Endothelial cell (in vitro differentiated cells): ENCODE results near the gene ATP6V0D1. TPM values are rescaled to one million over a fixed set of nuclear protein-coding genes. Genes with fewer than 3 reads are reported as not detected.

Experiments
- DNase-seq: peaks from one replicate; pipeline ENCODE4 v3.0.0; 2021; ENCODE audit warnings: low spot score
- H3K27ac Mint-ChIP-seq: one replicate; pipeline ENCODE4 v1.8.0; 2021; ENCODE audit warnings: mixed read lengths, inconsistent platforms; ENCODE audit not compliant: unreplicated experiment
- H3K27me3 Mint-ChIP-seq: one replicate; pipeline ENCODE4 v1.8.0; 2021; ENCODE audit warnings: mild to moderate bottlenecking, moderate library complexity, mixed read lengths, inconsistent platforms; ENCODE audit not compliant: unreplicated experiment
- H3K36me3 Mint-ChIP-seq: one replicate; pipeline ENCODE4 v1.8.0; 2021; ENCODE audit warnings: mild to moderate bottlenecking, low read depth, mixed read lengths, inconsistent platforms; ENCODE audit not compliant: unreplicated experiment
- H3K4me1 Mint-ChIP-seq: one replicate; pipeline ENCODE4 v1.8.0; 2021; ENCODE audit warnings: mild to moderate bottlenecking, mixed read lengths, inconsistent platforms; ENCODE audit not compliant: unreplicated experiment
- H3K4me3 Mint-ChIP-seq: one replicate; pipeline ENCODE4 v1.8.0; 2021; ENCODE audit warnings: mild to moderate bottlenecking, mixed read lengths, inconsistent platforms; ENCODE audit not compliant: unreplicated experiment
- H3K9me3 Mint-ChIP-seq: one replicate; pipeline ENCODE4 v1.8.0; 2021; ENCODE audit warnings: mixed read lengths, inconsistent platforms; ENCODE audit not compliant: unreplicated experiment
- total RNA-seq: library from RNA; stranded (reverse); fragmentation: NEBNext Ultra II Directional; extraction: Animal tissue kit (Norgen Biotek cat#: 25700); gene quantifications from one replicate; pipeline ENCODE4 v1.2.1, GENCODE V29; 2021; ENCODE audit not compliant: unreplicated experiment
- TF ChIP-seq, protein P1 (sequence below): fragments of 200-600 bp; sonication (generic); IDR thresholded peaks from one replicate; pipeline ENCODE4 v1.5.0; 2021; ENCODE audit warnings: antibody characterized with exemption; ENCODE audit not compliant: unreplicated experiment

Gene ATP6V0D1
- total RNA-seq, 1 donor from 2014 or later, result 107 TPM

DNA sequence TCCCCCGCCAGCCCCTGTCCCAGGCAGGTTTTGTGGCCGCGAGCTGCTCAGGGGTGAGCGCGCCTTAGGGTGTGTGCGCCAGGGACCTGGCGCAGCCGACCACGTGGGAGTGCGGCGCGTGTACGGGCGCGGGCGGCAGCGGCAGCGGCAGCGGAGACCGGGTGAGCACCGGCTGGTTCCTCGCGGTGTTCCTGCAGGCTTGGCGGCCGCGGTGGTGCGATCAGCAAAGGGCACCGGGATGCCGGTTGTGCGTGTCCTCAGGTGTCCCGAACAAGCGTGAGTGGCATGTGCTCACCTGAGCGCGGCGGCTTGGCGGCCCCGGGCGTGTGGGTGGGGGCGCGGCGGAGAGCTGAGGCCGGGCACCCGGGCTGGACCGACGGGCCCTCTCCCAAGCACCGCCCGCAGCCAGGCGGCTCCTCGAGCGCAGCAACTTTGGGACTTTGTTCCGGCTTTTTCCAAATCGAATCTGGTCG is 50.4 kb downstream of the ATP6V0D1 start:
- H3K36me3 Mint-ChIP-seq, result peaks cover 2% of the 10 kb centered on the region
- H3K27me3 Mint-ChIP-seq, result peaks cover 22% of the 10 kb centered on the region
- H3K4me3 Mint-ChIP-seq, result peak overlapping the region; percentile 74
- TF ChIP-seq, protein P1, sequence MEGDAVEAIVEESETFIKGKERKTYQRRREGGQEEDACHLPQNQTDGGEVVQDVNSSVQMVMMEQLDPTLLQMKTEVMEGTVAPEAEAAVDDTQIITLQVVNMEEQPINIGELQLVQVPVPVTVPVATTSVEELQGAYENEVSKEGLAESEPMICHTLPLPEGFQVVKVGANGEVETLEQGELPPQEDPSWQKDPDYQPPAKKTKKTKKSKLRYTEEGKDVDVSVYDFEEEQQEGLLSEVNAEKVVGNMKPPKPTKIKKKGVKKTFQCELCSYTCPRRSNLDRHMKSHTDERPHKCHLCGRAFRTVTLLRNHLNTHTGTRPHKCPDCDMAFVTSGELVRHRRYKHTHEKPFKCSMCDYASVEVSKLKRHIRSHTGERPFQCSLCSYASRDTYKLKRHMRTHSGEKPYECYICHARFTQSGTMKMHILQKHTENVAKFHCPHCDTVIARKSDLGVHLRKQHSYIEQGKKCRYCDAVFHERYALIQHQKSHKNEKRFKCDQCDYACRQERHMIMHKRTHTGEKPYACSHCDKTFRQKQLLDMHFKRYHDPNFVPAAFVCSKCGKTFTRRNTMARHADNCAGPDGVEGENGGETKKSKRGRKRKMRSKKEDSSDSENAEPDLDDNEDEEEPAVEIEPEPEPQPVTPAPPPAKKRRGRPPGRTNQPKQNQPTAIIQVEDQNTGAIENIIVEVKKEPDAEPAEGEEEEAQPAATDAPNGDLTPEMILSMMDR, result no peak
- peak; percentile 16 for DNase-seq
- peaks cover 28% of the 10 kb centered on the region for H3K4me1 Mint-ChIP-seq
- H3K9me3 Mint-ChIP-seq, result no peaks in the 10 kb centered on the region
- no peak overlapping the region for H3K27ac Mint-ChIP-seq

DNA sequence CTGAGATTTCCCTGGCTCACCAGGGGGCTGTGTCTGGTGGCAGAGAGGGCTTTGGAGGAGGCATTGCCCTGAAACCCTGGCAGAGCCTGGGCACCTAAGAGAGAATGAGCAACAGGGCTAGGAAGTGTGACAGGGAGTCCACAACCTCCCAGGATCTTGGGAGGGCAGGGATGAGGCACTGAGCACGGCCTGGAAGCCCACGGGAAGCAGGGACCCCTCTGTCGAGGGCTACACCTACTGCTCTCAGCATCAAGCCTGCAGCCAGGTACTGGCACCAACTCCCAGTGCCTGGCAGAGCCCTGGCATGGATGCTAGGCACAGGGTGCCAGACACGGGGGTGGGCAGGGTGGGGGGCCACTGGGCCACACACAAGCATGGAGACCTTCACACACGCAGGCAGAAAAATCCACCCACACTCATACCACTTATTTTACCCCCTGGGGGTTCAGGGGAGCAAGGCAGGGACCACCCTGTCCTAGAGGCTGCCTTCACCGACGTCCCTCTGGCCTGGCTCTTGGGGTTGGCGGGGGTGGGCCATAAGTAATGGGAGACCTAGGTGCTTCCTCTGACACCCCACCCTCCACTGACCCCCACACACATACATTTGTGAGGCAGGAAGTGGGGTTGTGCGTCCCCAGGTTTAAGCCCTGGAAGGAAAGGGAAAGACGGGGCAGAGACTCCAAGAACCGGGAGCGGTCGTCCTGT is 51.0 kb downstream of the ATP6V0D1 start:
- no peaks in the 10 kb centered on the region for H3K9me3 Mint-ChIP-seq
- H3K36me3 Mint-ChIP-seq, result no peaks in the 10 kb centered on the region
- peak overlapping the region; percentile 74 for H3K4me3 Mint-ChIP-seq
- peaks cover 28% of the 10 kb centered on the region for H3K4me1 Mint-ChIP-seq
- no peak for DNase-seq
- peaks cover 22% of the 10 kb centered on the region for H3K27me3 Mint-ChIP-seq
- no peak overlapping the region for H3K27ac Mint-ChIP-seq
- TF ChIP-seq, protein P1, result no peak

DNA sequence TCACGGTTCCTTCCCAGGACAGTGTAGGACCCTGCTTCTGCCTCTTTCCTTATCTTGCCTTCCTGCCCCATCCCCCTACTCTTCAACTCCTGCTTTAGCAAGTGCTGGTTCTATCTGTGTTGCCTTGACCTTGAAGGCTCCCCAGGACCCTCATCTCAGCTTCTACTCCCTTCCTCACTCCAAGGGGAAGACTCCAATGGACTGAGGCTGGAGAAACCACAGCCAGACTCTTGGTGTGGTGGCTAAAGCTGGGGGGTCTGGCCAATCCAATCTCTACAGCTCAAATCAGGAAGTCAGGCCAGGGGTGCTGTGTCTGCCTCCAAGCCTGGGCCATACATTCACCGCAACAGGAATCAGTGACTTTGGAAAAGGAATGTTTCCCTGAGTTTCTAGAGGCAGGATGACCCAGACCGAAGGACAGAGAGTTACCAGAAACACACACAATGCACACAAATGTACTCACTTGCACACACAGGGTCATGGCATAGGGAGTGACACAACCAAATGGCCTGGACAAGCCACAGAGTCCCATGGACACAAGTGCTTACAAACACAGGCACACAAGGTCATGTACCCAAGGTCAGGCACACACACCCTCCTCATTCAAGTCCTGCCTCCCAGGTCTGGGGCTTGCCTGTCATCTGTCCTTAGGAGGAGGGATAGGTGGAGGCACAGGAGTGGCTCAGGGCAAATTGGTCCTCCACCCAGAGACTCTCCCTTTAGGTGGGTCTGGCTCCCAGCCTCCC is 51.7 kb downstream of the ATP6V0D1 start:
- DNase-seq, result no peak
- no peak overlapping the region for H3K4me3 Mint-ChIP-seq
- H3K36me3 Mint-ChIP-seq, result no peaks in the 10 kb centered on the region
- H3K9me3 Mint-ChIP-seq, result no peaks in the 10 kb centered on the region
- peaks cover 20% of the 10 kb centered on the region for H3K27me3 Mint-ChIP-seq
- peaks cover 27% of the 10 kb centered on the region for H3K4me1 Mint-ChIP-seq
- TF ChIP-seq, protein P1, result no peak
- H3K27ac Mint-ChIP-seq, result peak overlapping the region; percentile 38

DNA sequence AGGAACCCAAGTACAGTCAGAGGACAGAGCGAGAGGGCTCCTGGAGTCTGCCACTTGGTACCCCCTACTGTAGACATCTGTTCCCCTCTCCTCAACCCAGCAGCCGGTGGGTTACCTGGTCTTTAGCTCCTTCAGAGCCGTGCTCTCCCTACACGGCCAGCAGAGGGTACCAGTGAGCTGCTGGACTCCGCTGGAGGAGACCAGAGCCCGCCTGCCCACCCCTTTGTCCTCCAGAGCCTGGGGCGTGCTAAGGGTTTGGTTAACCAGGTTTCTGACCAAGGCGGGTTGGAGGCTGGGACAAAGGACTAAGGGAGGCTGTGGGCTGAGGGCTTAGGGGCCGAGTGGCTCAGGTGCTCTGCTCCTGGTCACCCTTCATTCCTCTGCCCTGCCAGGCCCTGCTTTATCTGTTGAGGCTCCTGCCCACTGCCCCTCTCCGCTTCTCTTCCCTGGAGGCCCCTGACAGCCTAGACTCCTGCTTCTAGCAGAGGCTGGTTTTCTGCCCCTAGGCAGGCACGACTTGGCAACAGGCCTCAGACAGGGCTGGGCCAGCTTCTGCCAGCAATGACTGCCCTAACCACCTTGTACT is 52.7 kb downstream of the ATP6V0D1 start:
- no peaks in the 10 kb centered on the region for H3K36me3 Mint-ChIP-seq
- no peaks in the 10 kb centered on the region for H3K9me3 Mint-ChIP-seq
- peak; percentile 84 for DNase-seq
- peaks cover 15% of the 10 kb centered on the region for H3K27me3 Mint-ChIP-seq
- TF ChIP-seq, protein P1, result peak; percentile 38
- H3K4me3 Mint-ChIP-seq, result no peak overlapping the region
- H3K27ac Mint-ChIP-seq, result no peak overlapping the region
- peaks cover 24% of the 10 kb centered on the region for H3K4me1 Mint-ChIP-seq
